GM12801 (cell line): Measurements from ENCODE around the gene METTL15.

Source experiments
- CTCF ChIP-seq: IDR thresholded peaks from one replicate; pipeline ENCODE4 v1.5.1; 2011; ENCODE audit warnings: control low read depth; ENCODE audit not compliant: insufficient read length; ENCODE audit errors: extremely low read depth

METTL15 gene

GRCh38 chr11:28107750-28108618, at the start of gene METTL15, which contains the start of gene KIF18A:
Gene METTL15, plus strand, starts transcription at chr11:28108388. Its CDS starts 4,947 bp downstream, at chr11:28113335.
Gene KIF18A, minus strand, starts transcription at chr11:28108156. Its CDS starts 10,209 bp downstream, at chr11:28097947.
- TF ChIP-seq CTCF, result no peak

- TF ChIP-seq CTCF, result no peak
Measured at GRCh38 chr11:28071305-28071704, 36.9 kb upstream of the METTL15 start.

- no peak for TF ChIP-seq CTCF
Measured at GRCh38 chr11:28072321-28072720, 35.9 kb upstream of the METTL15 start.

- TF ChIP-seq CTCF, result no peak
Measured at GRCh38 chr11:28077521-28077920, 30.7 kb upstream of the METTL15 start.

GRCh38 chr11:28083118-28083517, 25.1 kb upstream of the METTL15 start:
- no peak for TF ChIP-seq CTCF

- TF ChIP-seq CTCF, result no peak
Measured at GRCh38 chr11:28086569-28086968, 21.6 kb upstream of the METTL15 start.

- no peak for TF ChIP-seq CTCF
Measured at GRCh38 chr11:28089378-28089777, 18.8 kb upstream of the METTL15 start.
